ENCODE data around the gene LPP. TPM values are rescaled to one million over a fixed set of nuclear protein-coding genes. Genes with fewer than 3 reads are reported as not detected.

The LPP gene
- total RNA-seq, 4 donors from 2014 or later: 207 to 592 (median 406) TPM

DNA sequence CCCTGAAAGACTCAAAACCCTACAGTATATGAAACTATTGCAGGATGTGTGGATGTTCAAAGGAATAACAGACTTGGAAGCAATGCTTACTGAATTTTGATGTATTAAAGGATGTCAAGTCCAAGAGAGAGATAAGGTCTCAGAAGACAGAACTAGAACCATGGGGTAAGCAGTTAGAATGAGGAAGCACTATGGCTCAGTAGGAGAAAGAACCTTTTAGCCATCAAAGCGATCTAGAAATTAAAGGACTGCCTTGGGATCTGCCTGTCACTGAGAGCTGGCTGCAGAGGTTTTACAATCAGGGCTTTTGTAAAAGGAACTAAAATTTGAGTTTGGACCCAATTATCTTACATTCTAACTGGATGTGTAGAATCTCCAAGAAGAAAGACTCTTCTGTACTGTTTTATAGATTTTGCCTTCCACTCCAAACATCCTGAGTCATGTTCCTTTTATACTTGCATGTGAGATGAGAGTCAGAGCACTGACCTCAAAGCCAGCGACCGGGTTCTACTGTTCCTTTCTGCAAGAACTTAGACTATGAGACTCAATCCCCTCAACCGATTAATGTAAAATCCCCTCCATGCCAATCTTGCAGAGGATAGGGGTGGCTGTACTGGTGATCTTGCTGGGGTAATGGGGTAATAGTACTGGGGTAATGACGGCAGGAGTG is 605.5 kb downstream of the LPP start:
- H3K4me1 ChIP-seq: peaks cover 0 to 7% (median 0%) of the 10 kb centered on the region in 4 donors
- in situ Hi-C loops (cut with MboI; ENCODE audit: low pct_ligation_motif_present in 1 of 4, low pct_unique_long_range_greater_than_20kb in 1 of 4, low sequenced_read_pairs in 3 of 4): loop anchor here in 2 of 4 donors (25.0 kb wide), 1 partner anchor 1022 kb away; the partner anchor contains the start of gene BCL6 (in 2 of the 2)
- TF ChIP-seq CTCF (IDR thresholded peaks at IDR 0.05) (no peak), POLR2AphosphoS5 (IDR thresholded peaks at IDR 0.05) (no peak)
- H3K9me3 ChIP-seq: no peaks in the 10 kb centered on the region
- no peaks in the 10 kb centered on the region for H3K27me3 ChIP-seq
- no peak overlapping the region for H3K27ac ChIP-seq
- intact Hi-C loops (cut with DNase I; ENCODE audit: low total_unique reads): no loop called here
- H3K4me3 ChIP-seq: no peak overlapping the region
- DNase-seq: no peak
- peaks cover 0 to 5% (median 0%) of the 10 kb centered on the region in 4 donors for H3K36me3 ChIP-seq
- 92 to 100% methylated on average over 3 to 5 of the region's 5 CpGs for WGBS, 2 donors (ENCODE audit: low coverage in 1 of 2)

- no peaks in the 10 kb centered on the region for H3K27me3 ChIP-seq
- in situ Hi-C loops (cut with MboI; ENCODE audit: low pct_ligation_motif_present in 1 of 4, low pct_unique_long_range_greater_than_20kb in 1 of 4, low sequenced_read_pairs in 3 of 4): loop anchor here in 2 of 4 donors (25.0 kb wide), 1 partner anchor 1023 kb away; the partner anchor contains the start of gene BCL6 (in 2 of the 2)
- DNase-seq: no peak
- no peak overlapping the region for H3K4me3 ChIP-seq
- no peak for TF ChIP-seq EP300 (IDR thresholded peaks at IDR 0.05; ENCODE audit: low read depth)
- no peak for TF ChIP-seq POLR2AphosphoS5 (IDR thresholded peaks at IDR 0.05)
- no peak for TF ChIP-seq CTCF (IDR thresholded peaks at IDR 0.05)
- TF ChIP-seq POLR2A (IDR thresholded peaks at IDR 0.05): no peak
- intact Hi-C loops (cut with DNase I; ENCODE audit: low total_unique reads): no loop called here
- no peak overlapping the region for H3K27ac ChIP-seq
- peaks cover 0 to 5% (median 0%) of the 10 kb centered on the region in 4 donors for H3K36me3 ChIP-seq
- peaks cover 0 to 7% (median 0%) of the 10 kb centered on the region in 4 donors for H3K4me1 ChIP-seq
- no peaks in the 10 kb centered on the region for H3K9me3 ChIP-seq
- 100% methylated on average over 3 of the region's 3 CpGs; no CpG with 5 or more reads in 1 of the 2 donors for WGBS, 2 donors (ENCODE audit: low coverage in 1 of 2)
Observed at GRCh38 chr3:188760408-188760807, 606.5 kb downstream of the LPP start.

DNA sequence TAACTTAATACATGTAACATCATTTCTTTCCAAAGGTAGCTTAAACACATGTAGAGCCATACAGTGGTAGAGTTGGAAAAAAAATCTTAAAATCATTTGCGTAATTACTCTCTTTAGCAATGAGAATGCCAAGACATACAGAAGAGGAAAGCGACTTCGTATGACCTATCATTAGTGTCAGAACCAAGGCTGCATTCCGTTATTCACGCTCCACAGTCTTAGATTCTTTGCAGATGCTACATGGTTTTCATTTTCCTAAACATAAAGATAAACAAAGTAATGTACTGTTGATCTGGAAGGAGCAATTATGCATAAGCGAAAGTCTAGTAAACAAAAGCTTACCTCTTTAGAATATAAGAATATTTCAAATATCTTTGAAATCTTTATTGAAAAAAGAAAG is 607.5 kb downstream of the LPP start:
- peak overlapping the region in 1 of 4 donors; percentile 8 for H3K27ac ChIP-seq
- in situ Hi-C loops (cut with MboI; ENCODE audit: low pct_ligation_motif_present in 1 of 4, low pct_unique_long_range_greater_than_20kb in 1 of 4, low sequenced_read_pairs in 3 of 4): loop anchor here in 2 of 4 donors (25.0 kb wide), 1 partner anchor 1024 kb away; the partner anchor contains the start of gene BCL6 (in 2 of the 2)
- TF ChIP-seq POLR2AphosphoS5 (IDR thresholded peaks at IDR 0.05) (no peak), EP300 (IDR thresholded peaks at IDR 0.05; ENCODE audit: low read depth) (no peak), CTCF (IDR thresholded peaks at IDR 0.05) (no peak), POLR2A (IDR thresholded peaks at IDR 0.05) (no peak)
- WGBS, 2 donors (ENCODE audit: low coverage in 1 of 2): 85 to 89% methylated on average over 6 of the region's 6 CpGs
- no peak for DNase-seq
- intact Hi-C loops (cut with DNase I; ENCODE audit: low total_unique reads): no loop called here
- peaks cover 0 to 7% (median 0%) of the 10 kb centered on the region in 4 donors for H3K4me1 ChIP-seq
- no peaks in the 10 kb centered on the region for H3K27me3 ChIP-seq
- H3K36me3 ChIP-seq: peaks cover 0 to 5% (median 0%) of the 10 kb centered on the region in 4 donors
- H3K9me3 ChIP-seq: no peaks in the 10 kb centered on the region
- no peak overlapping the region for H3K4me3 ChIP-seq

DNA sequence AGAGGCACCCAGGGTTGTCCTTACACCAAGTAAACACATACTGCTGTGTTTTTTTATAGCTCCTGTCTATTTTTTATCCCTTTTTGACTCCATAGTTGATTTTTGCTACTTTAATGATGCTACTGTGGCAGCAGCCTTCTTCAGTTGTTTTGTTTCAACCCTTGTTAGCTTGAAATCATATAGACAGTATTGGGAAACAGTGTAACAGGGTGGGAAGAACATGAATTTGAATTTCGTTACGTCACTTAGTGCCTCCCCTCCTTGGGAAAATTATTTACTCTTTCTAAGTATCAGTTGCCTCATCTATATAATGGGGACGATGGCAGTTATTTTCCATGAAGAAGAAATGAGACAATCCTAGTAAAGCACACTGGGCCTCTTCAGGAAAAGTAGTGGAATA is 608.0 kb downstream of the LPP start:
- in situ Hi-C loops (cut with MboI; ENCODE audit: low pct_ligation_motif_present in 1 of 4, low pct_unique_long_range_greater_than_20kb in 1 of 4, low sequenced_read_pairs in 3 of 4) (loop anchor here in 2 of 4 donors (25.0 kb wide), 1 partner anchor 1025 kb away; the partner anchor contains the start of gene BCL6 (in 2 of the 2)), intact Hi-C loops (cut with DNase I; ENCODE audit: low total_unique reads) (no loop called here)
- Histone ChIP-seq H3K27ac (peak overlapping the region in 1 of 4 donors; percentile 8), H3K36me3 (peaks cover 0 to 5% (median 0%) of the 10 kb centered on the region in 4 donors), H3K9me3 (no peaks in the 10 kb centered on the region), H3K4me1 (peaks cover 0 to 7% (median 0%) of the 10 kb centered on the region in 4 donors), H3K27me3 (no peaks in the 10 kb centered on the region), H3K4me3 (no peak overlapping the region)
- WGBS, 2 donors (ENCODE audit: low coverage in 1 of 2): 91 to 95% methylated on average over 3 of the region's 3 CpGs
- no peak for DNase-seq
- no peak for TF ChIP-seq POLR2A (IDR thresholded peaks at IDR 0.05)
- no peak for TF ChIP-seq CTCF (IDR thresholded peaks at IDR 0.05)
- TF ChIP-seq EP300 (IDR thresholded peaks at IDR 0.05; ENCODE audit: low read depth): no peak
- TF ChIP-seq POLR2AphosphoS5 (IDR thresholded peaks at IDR 0.05): no peak
